Type B pancreatic cell (in vitro differentiated cells): ENCODE measurements around the gene OTOA. TPM values are rescaled to one million over a fixed set of nuclear protein-coding genes. Genes with fewer than 3 reads are reported as not detected.

Experiments
- DNase-seq: peaks from one replicate; pipeline ENCODE4 v3.0.0; 2021; ENCODE audit warnings: mixed read lengths; ENCODE audit not compliant: unreplicated experiment; ENCODE audit errors: extremely low spot score
- H3K27ac Mint-ChIP-seq: 2 replicates; pipeline ENCODE4 v1.8.0; 2021; ENCODE audit warnings: mild to moderate bottlenecking, mixed read lengths
- H3K27me3 Mint-ChIP-seq: 2 replicates; pipeline ENCODE4 v1.8.0; 2021; ENCODE audit warnings: mixed read lengths
- H3K36me3 Mint-ChIP-seq: 2 replicates; pipeline ENCODE4 v1.8.0; 2021; ENCODE audit warnings: mixed read lengths
- H3K4me1 Mint-ChIP-seq: one replicate; pipeline ENCODE4 v1.8.0; 2021; ENCODE audit warnings: mixed read lengths; ENCODE audit not compliant: unreplicated experiment
- H3K4me3 Mint-ChIP-seq: 2 replicates; pipeline ENCODE4 v1.8.0; 2021; ENCODE audit warnings: mild to moderate bottlenecking, mixed read lengths
- H3K9me3 Mint-ChIP-seq: 2 replicates; pipeline ENCODE4 v1.8.0; 2021; ENCODE audit warnings: mixed read lengths
- total RNA-seq: library from RNA; stranded (reverse); gene quantifications from 2 replicates; pipeline ENCODE4 v1.2.1, GENCODE V29; 2021; ENCODE audit warnings: low replicate concordance
- TF ChIP-seq, protein P1 (sequence below): fragments of 200-600 bp; sonication (generic); conservative IDR thresholded peaks from 2 replicates; pipeline ENCODE4 v1.5.0; 2021; ENCODE audit warnings: antibody characterized with exemption, mild to moderate bottlenecking

Gene OTOA
- total RNA-seq, 1 donor from 2014 or later, result 0.17 TPM

DNA sequence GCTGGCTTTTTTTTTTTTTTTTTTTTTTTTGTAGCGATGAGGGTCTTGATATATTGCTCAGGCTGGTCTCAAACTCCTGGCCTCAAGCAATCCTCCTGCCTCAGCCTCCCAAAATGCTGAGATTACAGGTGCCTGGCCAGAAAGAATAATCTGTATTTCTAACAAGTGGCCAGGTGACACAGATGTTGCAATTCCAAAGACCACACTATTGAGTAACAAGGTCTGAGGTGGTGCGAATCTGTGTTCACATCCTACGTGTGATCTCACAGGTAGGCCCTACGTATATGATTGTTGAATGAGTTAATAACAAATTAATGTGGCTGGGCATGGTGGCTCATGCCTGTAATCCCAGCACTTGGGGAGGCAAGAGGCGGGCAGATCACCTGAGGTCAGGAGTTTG, 33.3 kb downstream of the OTOA start:
- TF ChIP-seq, protein P1, sequence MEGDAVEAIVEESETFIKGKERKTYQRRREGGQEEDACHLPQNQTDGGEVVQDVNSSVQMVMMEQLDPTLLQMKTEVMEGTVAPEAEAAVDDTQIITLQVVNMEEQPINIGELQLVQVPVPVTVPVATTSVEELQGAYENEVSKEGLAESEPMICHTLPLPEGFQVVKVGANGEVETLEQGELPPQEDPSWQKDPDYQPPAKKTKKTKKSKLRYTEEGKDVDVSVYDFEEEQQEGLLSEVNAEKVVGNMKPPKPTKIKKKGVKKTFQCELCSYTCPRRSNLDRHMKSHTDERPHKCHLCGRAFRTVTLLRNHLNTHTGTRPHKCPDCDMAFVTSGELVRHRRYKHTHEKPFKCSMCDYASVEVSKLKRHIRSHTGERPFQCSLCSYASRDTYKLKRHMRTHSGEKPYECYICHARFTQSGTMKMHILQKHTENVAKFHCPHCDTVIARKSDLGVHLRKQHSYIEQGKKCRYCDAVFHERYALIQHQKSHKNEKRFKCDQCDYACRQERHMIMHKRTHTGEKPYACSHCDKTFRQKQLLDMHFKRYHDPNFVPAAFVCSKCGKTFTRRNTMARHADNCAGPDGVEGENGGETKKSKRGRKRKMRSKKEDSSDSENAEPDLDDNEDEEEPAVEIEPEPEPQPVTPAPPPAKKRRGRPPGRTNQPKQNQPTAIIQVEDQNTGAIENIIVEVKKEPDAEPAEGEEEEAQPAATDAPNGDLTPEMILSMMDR, result no peak
- no peaks in the 10 kb centered on the region for H3K36me3 Mint-ChIP-seq
- DNase-seq, result no peak
- H3K9me3 Mint-ChIP-seq, result no peaks in the 10 kb centered on the region
- no peaks in the 10 kb centered on the region for H3K4me1 Mint-ChIP-seq
- no peaks in the 10 kb centered on the region for H3K27me3 Mint-ChIP-seq
- H3K27ac Mint-ChIP-seq, result no peak overlapping the region
- no peak overlapping the region for H3K4me3 Mint-ChIP-seq

DNA sequence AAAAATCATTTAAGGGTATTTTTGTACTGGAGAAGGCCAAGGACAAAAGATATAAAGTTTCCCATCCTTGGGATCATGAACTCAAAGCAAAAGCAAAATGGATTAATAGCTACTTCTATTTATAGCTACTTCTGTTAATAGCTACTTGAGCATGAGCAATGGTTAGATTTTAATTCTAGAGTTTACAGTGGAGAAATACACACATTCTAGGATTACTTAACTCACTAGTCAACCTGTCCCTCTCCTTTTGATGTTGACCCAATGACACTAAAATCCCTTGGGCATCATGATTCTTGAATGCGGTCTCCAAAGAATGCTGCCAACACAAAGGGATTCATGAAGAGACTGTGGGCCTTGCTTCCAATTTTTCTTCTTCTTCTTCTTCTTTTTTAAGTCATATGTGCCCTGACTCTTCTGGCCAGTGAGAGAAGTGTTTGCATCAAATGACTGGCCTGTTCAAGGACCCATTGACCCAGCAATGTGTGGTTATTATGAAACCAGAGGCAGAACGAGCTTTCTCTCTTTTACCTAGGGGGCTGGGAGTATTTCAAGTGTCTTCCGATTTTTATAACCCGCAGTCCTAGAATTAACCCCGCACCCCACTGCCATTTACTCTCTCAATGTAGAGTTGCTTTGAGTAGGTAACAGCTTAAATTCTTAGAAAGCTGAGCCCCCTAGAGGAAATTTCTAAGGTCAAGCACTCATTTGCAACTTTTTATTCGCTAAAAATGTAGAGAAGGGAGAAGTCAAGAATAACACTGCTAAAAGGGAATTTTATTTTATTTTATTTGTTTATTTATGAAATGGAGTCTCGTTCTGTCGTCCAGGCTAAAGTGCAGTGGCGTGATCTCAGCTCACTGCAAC, 34.6 kb downstream of the OTOA start:
- no peak for DNase-seq
- Mint-ChIP-seq H3K9me3 (no peaks in the 10 kb centered on the region), H3K36me3 (no peaks in the 10 kb centered on the region), H3K4me3 (no peak overlapping the region), H3K4me1 (no peaks in the 10 kb centered on the region), H3K27ac (no peak overlapping the region), H3K27me3 (no peaks in the 10 kb centered on the region)
- TF ChIP-seq, protein P1, result no peak

DNA sequence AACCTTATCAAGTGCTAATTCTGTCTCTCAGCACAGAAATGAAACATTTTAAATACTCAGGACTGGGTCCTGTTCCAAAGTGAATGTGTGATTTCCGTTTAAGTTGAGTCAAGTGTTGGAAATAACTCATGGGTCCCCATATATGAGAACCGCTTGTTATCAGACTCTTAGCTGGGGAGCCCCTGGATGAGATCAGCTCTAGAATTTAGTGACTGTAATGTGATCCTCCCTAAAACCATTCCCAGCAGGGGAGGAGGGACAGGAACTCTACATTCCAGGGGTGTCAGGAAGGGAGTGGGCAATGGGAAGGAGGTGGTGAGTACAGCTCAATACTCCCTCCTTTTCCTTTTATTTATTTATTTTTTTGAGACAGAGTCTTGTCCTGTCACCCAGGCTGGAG, 37.5 kb downstream of the OTOA start:
- Mint-ChIP-seq H3K9me3 (no peaks in the 10 kb centered on the region), H3K36me3 (no peaks in the 10 kb centered on the region), H3K27me3 (no peaks in the 10 kb centered on the region), H3K4me1 (no peaks in the 10 kb centered on the region), H3K4me3 (no peak overlapping the region), H3K27ac (no peak overlapping the region)
- DNase-seq, result no peak
- TF ChIP-seq, protein P1, result no peak

DNA sequence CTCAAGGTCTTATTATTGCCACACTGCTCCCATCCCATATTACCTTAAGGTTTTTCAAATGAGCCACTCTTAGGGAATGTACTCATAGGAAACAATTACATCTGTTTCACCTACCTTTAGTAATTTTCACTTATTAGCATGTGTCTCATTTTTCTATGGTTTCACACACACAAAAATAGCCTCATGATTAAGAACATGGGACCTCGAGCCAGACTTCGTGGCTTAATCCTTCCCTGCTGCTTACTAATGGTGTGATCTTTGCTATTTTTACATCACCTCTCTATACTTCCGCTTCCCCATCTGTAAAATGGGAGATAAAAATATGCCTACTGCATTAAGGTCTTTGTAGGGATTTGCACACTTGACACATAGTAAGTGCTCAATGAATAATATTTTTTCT, 38.5 kb downstream of the OTOA start:
- Mint-ChIP-seq H3K27me3 (no peaks in the 10 kb centered on the region), H3K9me3 (no peaks in the 10 kb centered on the region), H3K4me1 (no peaks in the 10 kb centered on the region), H3K4me3 (no peak overlapping the region), H3K36me3 (no peaks in the 10 kb centered on the region), H3K27ac (no peak overlapping the region)
- no peak for DNase-seq
- TF ChIP-seq, protein P1, result no peak

DNA sequence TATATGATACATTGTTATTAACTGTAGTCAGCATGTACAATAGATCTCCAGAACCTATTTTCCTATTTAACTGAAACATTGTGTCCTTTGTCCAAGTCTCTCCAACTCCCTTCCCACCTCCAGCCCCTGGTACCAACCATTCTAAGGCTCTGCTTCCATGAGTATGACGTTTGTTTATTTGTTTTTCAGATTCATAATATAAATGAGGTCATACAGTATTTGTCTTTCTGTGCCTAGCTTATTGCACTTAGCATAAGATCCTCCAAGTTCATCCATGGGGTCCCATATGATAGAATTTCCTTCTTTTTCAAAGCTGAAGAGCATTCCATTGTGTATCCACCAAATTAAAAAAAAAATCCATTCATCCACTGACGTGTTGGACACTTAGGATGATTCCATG, 39.4 kb downstream of the OTOA start:
- DNase-seq, result no peak
- TF ChIP-seq, protein P1, result no peak
- Mint-ChIP-seq H3K27ac (no peak overlapping the region), H3K27me3 (no peaks in the 10 kb centered on the region), H3K4me3 (no peak overlapping the region), H3K9me3 (no peaks in the 10 kb centered on the region), H3K4me1 (no peaks in the 10 kb centered on the region), H3K36me3 (no peaks in the 10 kb centered on the region)
